GM20000 (cell line): ENCODE data around the gene SP3.

ENCODE experiments used
- DNase-seq: peaks from one replicate; pipeline ENCODE4 v3.0.0; 2012; ENCODE audit warnings: low spot score
- CTCF ChIP-seq: IDR thresholded peaks from 2 replicates; pipeline ENCODE4 v1.5.1; 2012; ENCODE audit warnings: mild to moderate bottlenecking, control low read depth; ENCODE audit errors: extremely low read depth, missing control alignments

The SP3 gene

GRCh38 chr2:173989160-173989883 is 24.1 kb upstream of the SP3 start:
- DNase-seq = no peak
- TF ChIP-seq CTCF = no peak

- no peak for DNase-seq
- no peak for TF ChIP-seq CTCF
Observed at GRCh38 chr2:173986805-173987204, 21.6 kb upstream of the SP3 start.

- no peak for TF ChIP-seq CTCF
- DNase-seq = no peak
Observed at GRCh38 chr2:173985605-173985992, 20.4 kb upstream of the SP3 start.

GRCh38 chr2:173984866-173985604 is 19.9 kb upstream of the SP3 start:
- DNase-seq = no peak
- no peak for TF ChIP-seq CTCF

- TF ChIP-seq CTCF = no peak
- no peak for DNase-seq
Observed at GRCh38 chr2:173983391-173983871, 18.3 kb upstream of the SP3 start.

- TF ChIP-seq CTCF = no peak
- DNase-seq = no peak
Observed at GRCh38 chr2:173982918-173983317, 17.7 kb upstream of the SP3 start.

GRCh38 chr2:173982182-173982714 is 17.1 kb upstream of the SP3 start:
- DNase-seq = no peak
- no peak for TF ChIP-seq CTCF
